H9 (cell line): Measurements from ENCODE around the gene NEK7. TPM values are rescaled to one million over a fixed set of nuclear protein-coding genes. Genes with fewer than 3 reads are reported as not detected.

Experiments used
- DNase-seq: peaks from one replicate; pipeline ENCODE4 v3.0.0-alpha.2; 2017
- H2AFZ ChIP-seq: one replicate; pipeline ENCODE4 v1.6.1; 2013; ENCODE audit warnings: mild to moderate bottlenecking, low read length, control low read depth, moderate library complexity
- H2AK5ac ChIP-seq: 2 replicates; pipeline ENCODE4 v1.6.1; 2013; ENCODE audit warnings: low read length, control low read depth, mixed read lengths; ENCODE audit not compliant: insufficient read length
- H2BK120ac ChIP-seq: one replicate; pipeline ENCODE4 v1.6.1; 2013; ENCODE audit warnings: low read depth, mild to moderate bottlenecking, low read length, control low read depth, inconsistent platforms; ENCODE audit not compliant: poor library complexity, severe bottlenecking
- H2BK12ac ChIP-seq: 2 replicates; pipeline ENCODE4 v1.6.1; 2013; ENCODE audit warnings: low read length, control low read depth, mixed read lengths, low read depth; ENCODE audit not compliant: insufficient read length
- H2BK15ac ChIP-seq: 2 replicates; pipeline ENCODE4 v1.6.1; 2013; ENCODE audit warnings: low read depth, low read length, control low read depth
- H2BK20ac ChIP-seq: one replicate; pipeline ENCODE4 v1.6.1; 2013; ENCODE audit warnings: low read depth, mild to moderate bottlenecking, low read length, control low read depth, inconsistent platforms; ENCODE audit not compliant: poor library complexity, severe bottlenecking
- H2BK5ac ChIP-seq: 2 replicates; pipeline ENCODE4 v1.6.1; 2013; ENCODE audit warnings: low read length, control low read depth, mixed read lengths; ENCODE audit not compliant: insufficient read length
- H3K14ac ChIP-seq: 2 replicates; pipeline ENCODE4 v1.6.1; 2013; ENCODE audit warnings: low read length, control low read depth; ENCODE audit not compliant: insufficient read depth
- H3K18ac ChIP-seq: 2 replicates; pipeline ENCODE4 v1.6.1; 2013; ENCODE audit warnings: low read depth, mild to moderate bottlenecking, mixed read lengths, low read length, control low read depth; ENCODE audit not compliant: insufficient read length
- H3K23ac ChIP-seq: 2 replicates; pipeline ENCODE4 v1.6.1; 2013; ENCODE audit warnings: low read length, control low read depth, mixed read lengths, low read depth; ENCODE audit not compliant: insufficient read length
- H3K23me2 ChIP-seq: 2 replicates; pipeline ENCODE4 v1.6.1; 2013; ENCODE audit warnings: low read depth, mild to moderate bottlenecking, mixed read lengths, low read length, control low read depth; ENCODE audit not compliant: insufficient read length, poor library complexity, severe bottlenecking
- H3K27ac ChIP-seq: 2 replicates; pipeline ENCODE4 v1.5.1; 2013; ENCODE audit warnings: low read length, control low read depth, mixed read lengths, low read depth; ENCODE audit not compliant: insufficient read length
- H3K27me3 ChIP-seq: 2 replicates; pipeline ENCODE4 v1.6.1; 2013; ENCODE audit warnings: low read length, control low read depth, inconsistent platforms; ENCODE audit not compliant: insufficient read depth
- H3K4ac ChIP-seq: 2 replicates; pipeline ENCODE4 v1.6.1; 2013; ENCODE audit warnings: low read depth, mild to moderate bottlenecking, control low read depth, inconsistent platforms, low read length, moderate library complexity
- H3K4me1 ChIP-seq: 2 replicates; pipeline ENCODE4 v1.6.1; 2013; ENCODE audit warnings: low read length, control low read depth, inconsistent platforms; ENCODE audit not compliant: insufficient read depth
- H3K4me2 ChIP-seq: 2 replicates; pipeline ENCODE4 v1.6.1; 2013; ENCODE audit warnings: low read length, control low read depth, mixed read lengths; ENCODE audit not compliant: insufficient read length, insufficient read depth
- H3K56ac ChIP-seq: 2 replicates; pipeline ENCODE4 v1.6.1; 2013; ENCODE audit warnings: low read depth, mild to moderate bottlenecking, mixed read lengths, low read length, control low read depth; ENCODE audit not compliant: insufficient read length
- H3K79me1 ChIP-seq: 2 replicates; pipeline ENCODE4 v1.6.1; 2013; ENCODE audit warnings: low read depth, mild to moderate bottlenecking, moderate library complexity, low read length, control low read depth, inconsistent platforms; ENCODE audit not compliant: insufficient read depth, poor library complexity, severe bottlenecking
- H3K79me2 ChIP-seq: 2 replicates; pipeline ENCODE4 v1.6.1; 2013; ENCODE audit warnings: low read length, control low read depth, inconsistent platforms; ENCODE audit not compliant: insufficient read depth
- H3K9ac ChIP-seq: 2 replicates; pipeline ENCODE4 v1.6.1; 2013; ENCODE audit warnings: low read length, control low read depth, mixed read lengths; ENCODE audit not compliant: insufficient read length; ENCODE audit errors: extremely low read depth
- H3K9me3 ChIP-seq: one replicate; pipeline ENCODE4 v1.6.1; 2013; ENCODE audit warnings: low read depth, low read length, inconsistent platforms; ENCODE audit not compliant: control insufficient read depth
- H3T11ph ChIP-seq: one replicate; pipeline ENCODE4 v1.6.1; 2013; ENCODE audit warnings: mild to moderate bottlenecking, low read length, control low read depth, inconsistent platforms
- H4K20me1 ChIP-seq: one replicate; pipeline ENCODE4 v1.6.1; 2013; ENCODE audit not compliant: control insufficient read depth, insufficient read length, insufficient read depth
- H4K5ac ChIP-seq: 2 replicates; pipeline ENCODE4 v1.6.1; 2013; ENCODE audit warnings: low read depth, mild to moderate bottlenecking, mixed read lengths, low read length, control low read depth; ENCODE audit not compliant: insufficient read length
- H4K8ac ChIP-seq: replicated peaks from 2 replicates; pipeline ENCODE4 v1.6.1; 2013; ENCODE audit warnings: low read length, control low read depth, mixed read lengths, low read depth; ENCODE audit not compliant: insufficient read length
- H4K91ac ChIP-seq: 2 replicates; pipeline ENCODE4 v1.6.1; 2013; ENCODE audit warnings: low read depth, mild to moderate bottlenecking, moderate library complexity, mixed read lengths, low read length, control low read depth; ENCODE audit not compliant: insufficient read length
- H3K27ac Mint-ChIP-seq, 3 experiments: 2 replicates in 2 of 3; 3 replicates in 1 of 3; pipeline ENCODE4 v1.8.0; 2020 to 2021; ENCODE audit warnings: mixed read lengths in 3 of 3, mild to moderate bottlenecking in 1 of 3, moderate library complexity in 1 of 3
- H3K27me3 Mint-ChIP-seq: 2 replicates; pipeline ENCODE4 v1.8.0; 2021; ENCODE audit warnings: low read depth, mild to moderate bottlenecking, moderate library complexity, mixed read lengths
- H3K36me3 Mint-ChIP-seq, 3 experiments: 2 replicates in 2 of 3; 3 replicates in 1 of 3; pipeline ENCODE4 v1.8.0; 2020 to 2021; ENCODE audit warnings: low read depth in 3 of 3, mixed read lengths in 3 of 3; ENCODE audit not compliant: insufficient read depth in 1 of 3
- H3K4me1 Mint-ChIP-seq, 2 experiments: 2 replicates each; pipeline ENCODE4 v1.8.0; 2020; ENCODE audit warnings: mixed read lengths in 2 of 2
- H3K4me3 Mint-ChIP-seq, 2 experiments: 2 replicates in 1 of 2; 3 replicates in 1 of 2; pipeline ENCODE4 v1.8.0; 2020 to 2021; ENCODE audit warnings: mild to moderate bottlenecking in 2 of 2, mixed read lengths in 2 of 2, moderate library complexity in 1 of 2
- H3K9me3 Mint-ChIP-seq, 2 experiments: 2 replicates in 1 of 2; 3 replicates in 1 of 2; pipeline ENCODE4 v1.8.0; 2020; ENCODE audit warnings: mild to moderate bottlenecking in 2 of 2, mixed read lengths in 2 of 2, moderate library complexity in 1 of 2
- total RNA-seq: library from RNA; stranded (reverse); gene quantifications from 2 replicates; pipeline ENCODE4 v1.2.1, GENCODE V29; 2021
- TF ChIP-seq, protein P1 (sequence below): fragments of 200-600 bp; sonication (generic); conservative IDR thresholded peaks from 3 replicates; pipeline ENCODE4 v1.8.0; 2021; ENCODE audit warnings: antibody characterized with exemption, mild to moderate bottlenecking

The NEK7 gene
- total RNA-seq, 1 experiment from 2014 or later = 9.6 TPM

DNA sequence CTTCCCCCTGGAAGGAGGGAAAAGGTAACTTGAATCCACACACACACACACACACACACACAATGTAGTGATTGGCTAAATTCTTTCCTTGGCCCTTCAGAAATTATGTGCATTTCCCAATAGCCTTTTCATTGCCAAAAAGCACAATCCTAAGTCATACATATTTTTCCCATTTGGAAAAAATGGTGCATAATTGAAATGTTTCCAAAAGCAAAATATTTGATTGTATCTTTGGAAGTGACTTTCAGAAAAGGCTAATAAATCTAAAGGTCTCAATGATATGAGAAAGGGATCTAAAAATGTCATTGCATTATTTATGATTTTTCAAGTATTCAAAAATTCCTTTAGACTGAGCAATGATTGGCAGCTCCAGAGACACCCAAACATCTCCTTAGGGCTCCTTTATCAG lies 43.5 kb upstream of the NEK7 start:
- H4K8ac ChIP-seq = no peak overlapping the region
- H2BK12ac ChIP-seq = no peak overlapping the region
- no peak overlapping the region for H3K56ac ChIP-seq
- no peaks in the 10 kb centered on the region for H3K23me2 ChIP-seq
- H3K79me2 ChIP-seq = no peaks in the 10 kb centered on the region
- H3K18ac ChIP-seq = no peak overlapping the region
- H4K5ac ChIP-seq = no peak overlapping the region
- H3K4me3 Mint-ChIP-seq = no peak overlapping the region
- no peak overlapping the region for H3K4ac ChIP-seq
- H3T11ph ChIP-seq = no peak overlapping the region
- no peak overlapping the region for H2BK20ac ChIP-seq
- H4K91ac ChIP-seq = no peak overlapping the region
- H3K27ac Mint-ChIP-seq = no peak overlapping the region
- no peak overlapping the region for H2AK5ac ChIP-seq
- no peak overlapping the region for H2AFZ ChIP-seq
- no peak overlapping the region for H3K4me2 ChIP-seq
- no peaks in the 10 kb centered on the region; a peak in 1 of 4 replicates for H3K4me1 Mint-ChIP-seq
- no peak overlapping the region for H3K27ac ChIP-seq
- H3K79me1 ChIP-seq = no peaks in the 10 kb centered on the region
- H2BK5ac ChIP-seq = no peak overlapping the region
- H3K27me3 Mint-ChIP-seq = no peaks in the 10 kb centered on the region
- H3K27me3 ChIP-seq = no peaks in the 10 kb centered on the region
- no peak overlapping the region for H2BK120ac ChIP-seq
- TF ChIP-seq, protein P1, sequence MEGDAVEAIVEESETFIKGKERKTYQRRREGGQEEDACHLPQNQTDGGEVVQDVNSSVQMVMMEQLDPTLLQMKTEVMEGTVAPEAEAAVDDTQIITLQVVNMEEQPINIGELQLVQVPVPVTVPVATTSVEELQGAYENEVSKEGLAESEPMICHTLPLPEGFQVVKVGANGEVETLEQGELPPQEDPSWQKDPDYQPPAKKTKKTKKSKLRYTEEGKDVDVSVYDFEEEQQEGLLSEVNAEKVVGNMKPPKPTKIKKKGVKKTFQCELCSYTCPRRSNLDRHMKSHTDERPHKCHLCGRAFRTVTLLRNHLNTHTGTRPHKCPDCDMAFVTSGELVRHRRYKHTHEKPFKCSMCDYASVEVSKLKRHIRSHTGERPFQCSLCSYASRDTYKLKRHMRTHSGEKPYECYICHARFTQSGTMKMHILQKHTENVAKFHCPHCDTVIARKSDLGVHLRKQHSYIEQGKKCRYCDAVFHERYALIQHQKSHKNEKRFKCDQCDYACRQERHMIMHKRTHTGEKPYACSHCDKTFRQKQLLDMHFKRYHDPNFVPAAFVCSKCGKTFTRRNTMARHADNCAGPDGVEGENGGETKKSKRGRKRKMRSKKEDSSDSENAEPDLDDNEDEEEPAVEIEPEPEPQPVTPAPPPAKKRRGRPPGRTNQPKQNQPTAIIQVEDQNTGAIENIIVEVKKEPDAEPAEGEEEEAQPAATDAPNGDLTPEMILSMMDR = no peak
- no peaks in the 10 kb centered on the region for H4K20me1 ChIP-seq
- H3K9ac ChIP-seq = no peak overlapping the region
- H3K9me3 ChIP-seq = no peaks in the 10 kb centered on the region
- no peaks in the 10 kb centered on the region for H3K4me1 ChIP-seq
- no peak overlapping the region for H3K23ac ChIP-seq
- no peaks in the 10 kb centered on the region for H3K9me3 Mint-ChIP-seq
- H3K14ac ChIP-seq = no peak overlapping the region
- no peaks in the 10 kb centered on the region; a peak in 1 of 7 replicates for H3K36me3 Mint-ChIP-seq
- H2BK15ac ChIP-seq = no peak overlapping the region
- DNase-seq = no peak
